MM.1S (cell line): ENCODE measurements around the gene NXN.

Experiments used
- DNase-seq: peaks from one replicate; pipeline ENCODE4 v3.0.0-alpha.2; 2015
- H2AFZ ChIP-seq: fragments of 300-600 bp; sonication (generic); 2 replicates; pipeline ENCODE4 v1.6.0; 2016; ENCODE audit warnings: antibody characterized with exemption, low read length
- H3F3A ChIP-seq: fragments of 300-600 bp; sonication (generic); 2 replicates; pipeline ENCODE4 v1.6.1; 2016; ENCODE audit warnings: mild to moderate bottlenecking, antibody characterized with exemption, low read length, moderate library complexity, mixed read lengths; ENCODE audit not compliant: insufficient read depth
- H3K27ac ChIP-seq: fragments of 300-600 bp; sonication (generic); 2 replicates; pipeline ENCODE4 v1.5.1; 2016; ENCODE audit warnings: mild to moderate bottlenecking, low read length
- H3K27me3 ChIP-seq: fragments of 300-600 bp; sonication (generic); replicated peaks from 2 replicates; pipeline ENCODE4 v1.6.0; 2016; ENCODE audit warnings: low read length; ENCODE audit not compliant: insufficient read depth
- H3K36me3 ChIP-seq: fragments of 300-600 bp; sonication (generic); replicated peaks from 2 replicates; pipeline ENCODE4 v1.6.1; 2016; ENCODE audit warnings: mild to moderate bottlenecking, low read length, mixed read lengths; ENCODE audit not compliant: insufficient read depth
- H3K4me1 ChIP-seq: fragments of 300-600 bp; sonication (generic); 2 replicates; pipeline ENCODE4 v1.6.1; 2016; ENCODE audit warnings: low read length, mixed read lengths
- H3K4me2 ChIP-seq: fragments of 300-600 bp; sonication (generic); 2 replicates; pipeline ENCODE4 v1.6.0; 2016; ENCODE audit warnings: low read depth, low read length
- H3K4me3 ChIP-seq: fragments of 300-600 bp; sonication (generic); 2 replicates; pipeline ENCODE4 v1.5.1; 2016; ENCODE audit warnings: low read length, mixed read lengths
- H3K79me2 ChIP-seq: fragments of 300-600 bp; sonication (generic); 2 replicates; pipeline ENCODE4 v1.6.1; 2016; ENCODE audit warnings: mixed run types, low read length, mixed read lengths
- H3K9ac ChIP-seq: fragments of 300-600 bp; sonication (generic); 2 replicates; pipeline ENCODE4 v1.6.1; 2016; ENCODE audit warnings: low read length, mixed read lengths
- H3K9me2 ChIP-seq: fragments of 300-600 bp; sonication (generic); replicated peaks from 2 replicates; pipeline ENCODE4 v1.6.1; 2016; ENCODE audit warnings: mild to moderate bottlenecking, low read length, mixed read lengths; ENCODE audit not compliant: insufficient read depth
- H3K9me3 ChIP-seq: fragments of 300-600 bp; sonication (generic); replicated peaks from 2 replicates; pipeline ENCODE4 v1.6.1; 2016; ENCODE audit warnings: mild to moderate bottlenecking, low read length, mixed read lengths; ENCODE audit not compliant: insufficient read depth
- H4K20me1 ChIP-seq: fragments of 300-600 bp; sonication (generic); 2 replicates; pipeline ENCODE4 v1.6.1; 2016; ENCODE audit warnings: mild to moderate bottlenecking, low read length, moderate library complexity, mixed read lengths; ENCODE audit not compliant: insufficient read depth
- EZH2 ChIP-seq: fragments of 300-600 bp; sonication (generic); optimal IDR thresholded peaks from 2 replicates; pipeline ENCODE3; 2017; ENCODE audit warnings: low read depth, mild to moderate bottlenecking, antibody characterized with exemption, low read length, mixed read lengths
- EZH2phosphoT487 ChIP-seq: fragments of 300-600 bp; sonication (generic); IDR thresholded peaks from 2 replicates; pipeline ENCODE4 v1.6.1; 2018; ENCODE audit warnings: antibody characterized with exemption, low read length
- TF ChIP-seq, protein P1 (sequence below): fragments of 300-600 bp; sonication (generic); IDR thresholded peaks from 2 replicates; pipeline ENCODE4 v1.5.1; 2016; ENCODE audit warnings: antibody characterized with exemption, low read length, mixed read lengths

The NXN gene

DNA sequence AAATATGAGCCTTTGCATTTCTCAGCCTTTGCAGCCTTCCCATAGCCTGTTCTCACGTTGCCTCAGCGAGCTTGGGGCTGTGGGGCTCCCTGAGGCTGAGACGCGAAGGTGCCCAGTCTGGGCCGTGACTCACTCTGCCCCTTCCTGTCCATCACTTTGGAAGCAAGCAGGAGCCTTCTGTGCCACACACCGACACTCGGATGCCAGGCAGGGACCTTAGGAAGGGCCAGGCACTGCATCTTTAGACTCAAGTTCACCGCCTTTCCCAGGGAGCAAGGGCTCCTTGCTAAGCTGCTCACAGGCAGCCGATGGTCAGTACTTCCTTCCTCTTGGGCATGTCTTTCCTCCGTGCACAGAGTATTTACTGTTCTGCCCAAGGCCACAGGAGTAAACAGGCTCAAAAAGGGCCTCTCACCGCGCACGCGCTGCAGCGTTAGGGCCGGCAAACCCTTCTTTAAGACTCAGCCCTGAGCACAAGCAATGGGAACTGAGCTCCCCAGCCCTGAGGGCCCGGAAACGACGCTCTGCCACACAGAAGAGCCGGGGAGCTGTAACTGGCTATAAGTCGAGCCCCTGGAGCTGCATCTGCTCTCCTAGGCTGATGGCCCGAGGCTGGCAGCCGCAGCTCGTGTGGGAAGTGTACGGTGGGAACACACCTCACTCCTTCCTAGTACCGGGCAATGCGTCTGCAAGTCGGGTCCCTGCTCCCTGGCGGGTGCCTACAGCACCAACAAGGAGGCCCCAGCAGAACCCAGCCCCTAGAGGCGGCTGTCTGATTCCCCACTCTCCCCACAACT is 24.6 kb upstream of the NXN start:
- H3K27ac ChIP-seq, result no peak overlapping the region
- H3K36me3 ChIP-seq, result peaks cover 11% of the 10 kb centered on the region; the same call in 1 of the 2 replicates
- no peak overlapping the region for H3K9ac ChIP-seq
- no peak for TF ChIP-seq EZH2phosphoT487
- no peak for TF ChIP-seq EZH2
- TF ChIP-seq, protein P1, sequence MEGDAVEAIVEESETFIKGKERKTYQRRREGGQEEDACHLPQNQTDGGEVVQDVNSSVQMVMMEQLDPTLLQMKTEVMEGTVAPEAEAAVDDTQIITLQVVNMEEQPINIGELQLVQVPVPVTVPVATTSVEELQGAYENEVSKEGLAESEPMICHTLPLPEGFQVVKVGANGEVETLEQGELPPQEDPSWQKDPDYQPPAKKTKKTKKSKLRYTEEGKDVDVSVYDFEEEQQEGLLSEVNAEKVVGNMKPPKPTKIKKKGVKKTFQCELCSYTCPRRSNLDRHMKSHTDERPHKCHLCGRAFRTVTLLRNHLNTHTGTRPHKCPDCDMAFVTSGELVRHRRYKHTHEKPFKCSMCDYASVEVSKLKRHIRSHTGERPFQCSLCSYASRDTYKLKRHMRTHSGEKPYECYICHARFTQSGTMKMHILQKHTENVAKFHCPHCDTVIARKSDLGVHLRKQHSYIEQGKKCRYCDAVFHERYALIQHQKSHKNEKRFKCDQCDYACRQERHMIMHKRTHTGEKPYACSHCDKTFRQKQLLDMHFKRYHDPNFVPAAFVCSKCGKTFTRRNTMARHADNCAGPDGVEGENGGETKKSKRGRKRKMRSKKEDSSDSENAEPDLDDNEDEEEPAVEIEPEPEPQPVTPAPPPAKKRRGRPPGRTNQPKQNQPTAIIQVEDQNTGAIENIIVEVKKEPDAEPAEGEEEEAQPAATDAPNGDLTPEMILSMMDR, result no peak
- H3K4me1 ChIP-seq, result no peaks in the 10 kb centered on the region
- no peak overlapping the region for H2AFZ ChIP-seq
- peaks cover 16% of the 10 kb centered on the region for H3K79me2 ChIP-seq
- H3K4me3 ChIP-seq, result no peak overlapping the region
- H4K20me1 ChIP-seq, result no peaks in the 10 kb centered on the region
- H3K9me3 ChIP-seq, result no peaks in the 10 kb centered on the region
- no peak for DNase-seq
- H3K27me3 ChIP-seq, result no peaks in the 10 kb centered on the region
- H3F3A ChIP-seq, result peaks cover 4% of the 10 kb centered on the region
- no peak overlapping the region for H3K4me2 ChIP-seq
- no peaks in the 10 kb centered on the region for H3K9me2 ChIP-seq

DNA sequence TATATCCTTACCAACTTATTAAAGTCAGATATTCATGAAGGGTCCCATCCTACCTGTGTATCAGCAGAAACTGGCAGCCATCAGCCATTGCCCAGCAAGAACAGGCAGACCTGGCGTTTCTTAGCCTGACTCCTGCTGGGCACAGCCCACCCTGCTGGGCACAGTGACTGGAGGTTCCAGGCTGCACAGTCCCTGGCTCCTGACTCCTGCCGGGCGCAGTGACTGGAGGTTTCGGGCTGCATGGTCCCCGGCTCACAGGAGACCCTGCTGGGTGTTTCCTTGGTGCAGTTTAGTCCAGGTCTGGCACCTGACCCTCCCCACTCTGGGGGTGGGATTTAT is 24.0 kb upstream of the NXN start:
- H3K4me3 ChIP-seq, result no peak overlapping the region
- peaks cover 11% of the 10 kb centered on the region; the same call in 1 of the 2 replicates for H3K36me3 ChIP-seq
- H3F3A ChIP-seq, result peaks cover 8% of the 10 kb centered on the region
- H3K4me2 ChIP-seq, result no peak overlapping the region
- no peaks in the 10 kb centered on the region for H3K9me3 ChIP-seq
- no peaks in the 10 kb centered on the region for H3K27me3 ChIP-seq
- H3K79me2 ChIP-seq, result peaks cover 20% of the 10 kb centered on the region
- no peaks in the 10 kb centered on the region; the same call in 1 of the 2 replicates for H4K20me1 ChIP-seq
- no peak overlapping the region for H2AFZ ChIP-seq
- no peaks in the 10 kb centered on the region for H3K9me2 ChIP-seq
- TF ChIP-seq EZH2 (no peak), EZH2phosphoT487 (no peak)
- TF ChIP-seq, protein P1, result no peak
- no peak overlapping the region for H3K27ac ChIP-seq
- no peak overlapping the region for H3K9ac ChIP-seq
- DNase-seq, result no peak
- peaks cover 4% of the 10 kb centered on the region for H3K4me1 ChIP-seq

DNA sequence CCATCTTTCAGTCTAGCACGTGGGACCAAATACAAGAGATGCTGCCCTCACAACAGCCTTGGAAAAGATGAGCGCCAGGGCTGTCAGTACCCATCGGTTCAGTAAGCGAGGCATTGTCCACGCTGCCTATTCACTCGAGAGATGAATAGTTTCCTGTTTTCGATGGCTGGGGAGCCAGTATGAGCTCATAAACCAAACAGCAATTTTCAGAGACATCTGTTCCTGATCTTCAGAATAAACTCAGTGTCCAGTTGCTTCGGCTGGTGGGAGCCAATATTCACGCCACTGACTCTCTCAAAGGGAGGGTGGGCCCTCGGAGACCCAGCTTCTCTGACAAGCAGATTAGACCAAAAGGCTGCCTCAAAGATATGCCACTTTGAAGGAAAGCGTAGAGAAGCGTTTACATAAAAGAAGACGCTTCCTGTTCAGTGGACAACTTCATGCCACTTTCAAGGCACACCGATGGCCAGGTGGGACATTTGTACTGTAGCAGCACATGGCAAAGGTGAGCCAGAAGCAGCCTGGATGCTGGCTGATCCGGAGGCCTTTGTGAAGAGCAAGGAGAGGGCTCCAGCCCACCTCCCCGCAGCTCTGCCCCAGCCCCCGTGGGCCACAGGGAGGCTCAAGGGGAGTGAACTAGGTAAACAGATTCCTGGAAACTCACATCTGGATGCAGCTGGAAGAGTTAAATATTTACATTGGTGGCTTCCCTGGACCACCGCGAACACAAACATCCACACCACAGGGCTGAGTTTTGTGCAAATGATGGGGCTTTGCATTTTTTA is 23.4 kb upstream of the NXN start:
- Histone ChIP-seq H3K27me3 (no peaks in the 10 kb centered on the region), H3F3A (peaks cover 9% of the 10 kb centered on the region), H2AFZ (no peak overlapping the region), H4K20me1 (no peaks in the 10 kb centered on the region; the same call in 1 of the 2 replicates), H3K9me3 (no peaks in the 10 kb centered on the region), H3K4me3 (no peak overlapping the region), H3K9ac (no peak overlapping the region), H3K79me2 (peaks cover 26% of the 10 kb centered on the region), H3K4me1 (peaks cover 11% of the 10 kb centered on the region), H3K4me2 (no peak overlapping the region), H3K36me3 (peaks cover 11% of the 10 kb centered on the region; the same call in 1 of the 2 replicates), H3K27ac (no peak overlapping the region), H3K9me2 (no peaks in the 10 kb centered on the region)
- TF ChIP-seq EZH2 (no peak), EZH2phosphoT487 (no peak)
- TF ChIP-seq, protein P1, result no peak
- no peak for DNase-seq
